Liver (tissue), 9 donors: ENCODE data around the gene DIP2A. TPM values are rescaled to one million over a fixed set of nuclear protein-coding genes. Genes with fewer than 3 reads are reported as not detected.

Source experiments
- DNase-seq: peaks from one replicate; pipeline ENCODE4 v3.0.0-alpha.2; 2017; ENCODE audit warnings: low spot score
- H3K27ac ChIP-seq, 2 donors: one replicate each; pipeline ENCODE4 v1.7.0; 2013; ENCODE audit warnings: inconsistent platforms in 2 of 2, low read length in 2 of 2, control low read depth in 1 of 2, low read depth in 1 of 2, mild to moderate bottlenecking in 1 of 2
- H3K27me3 ChIP-seq, 4 donors: one replicate each; pipeline versions ENCODE4 v1.6.1 to v1.7.0; 2013; ENCODE audit warnings: low read length in 3 of 4, inconsistent platforms in 1 of 4, mild to moderate bottlenecking in 1 of 4, moderate library complexity in 1 of 4; ENCODE audit not compliant: control insufficient read depth in 4 of 4, insufficient read depth in 4 of 4
- H3K36me3 ChIP-seq, 4 donors: one replicate each; pipeline versions ENCODE4 v1.6.1 to v1.7.0; 2013; ENCODE audit warnings: low read length in 3 of 4, mild to moderate bottlenecking in 3 of 4, low read depth in 1 of 4, moderate library complexity in 1 of 4; ENCODE audit not compliant: control insufficient read depth in 4 of 4, insufficient read depth in 3 of 4
- H3K4me1 ChIP-seq, 4 donors: one replicate each; pipeline versions ENCODE4 v1.6.1 to v1.7.0; 2013; ENCODE audit warnings: low read length in 3 of 4, mild to moderate bottlenecking in 3 of 4, moderate library complexity in 1 of 4; ENCODE audit not compliant: control insufficient read depth in 4 of 4, insufficient read depth in 4 of 4
- H3K4me3 ChIP-seq, 3 donors: one replicate each; pipeline versions ENCODE4 v1.6.1 to v1.7.0; 2013; ENCODE audit warnings: low read length in 3 of 3, control low read depth in 1 of 3, low read depth in 1 of 3, mild to moderate bottlenecking in 1 of 3
- H3K9ac ChIP-seq, 2 donors: one replicate each; pipeline ENCODE4 v1.7.0; 2013; ENCODE audit warnings: low read length in 2 of 2, mild to moderate bottlenecking in 2 of 2, moderate library complexity in 2 of 2, control low read depth in 1 of 2, low read depth in 1 of 2
- H3K9me3 ChIP-seq, 4 donors: one replicate each; pipeline versions ENCODE4 v1.6.1 to v1.7.0; 2013; ENCODE audit warnings: low read length in 3 of 4; ENCODE audit not compliant: control insufficient read depth in 4 of 4
- CTCF ChIP-seq: fragments of 150-350 bp; IDR thresholded peaks from 2 replicates; pipeline ENCODE4 v1.5.1; 2017; ENCODE audit warnings: improper control_type of control experiment, low read depth, low read length; ENCODE audit not compliant: missing input control
- EGR1 ChIP-seq, 2 donors: IDR thresholded peaks; 2 replicates each; pipeline ENCODE4 v1.6.1; 2016 to 2018; ENCODE audit warnings: antibody characterized with exemption in 2 of 2, low read depth in 2 of 2
- FOXA1 ChIP-seq: IDR thresholded peaks from 2 replicates; pipeline ENCODE4 v1.6.1; 2016; ENCODE audit warnings: antibody characterized with exemption
- FOXA2 ChIP-seq: IDR thresholded peaks from 2 replicates; pipeline ENCODE4 v1.6.1; 2016; ENCODE audit warnings: antibody characterized with exemption
- GABPA ChIP-seq, 2 donors: IDR thresholded peaks in 1 of 2; conservative IDR thresholded peaks in 1 of 2; 2 replicates each; pipeline ENCODE4 v1.6.1; 2016; ENCODE audit warnings: antibody characterized with exemption in 2 of 2, mild to moderate bottlenecking in 1 of 2, moderate library complexity in 1 of 2
- HNF4A ChIP-seq, 2 donors: conservative IDR thresholded peaks; 2 replicates each; pipeline ENCODE4 v1.6.1; 2016; ENCODE audit warnings: antibody characterized with exemption in 2 of 2, mild to moderate bottlenecking in 2 of 2
- HNF4G ChIP-seq: IDR thresholded peaks from 2 replicates; pipeline ENCODE4 v1.6.1; 2016; ENCODE audit warnings: antibody characterized with exemption
- JUND ChIP-seq, 2 donors: IDR thresholded peaks; 2 replicates each; pipeline ENCODE4 v1.6.1; 2016; ENCODE audit warnings: antibody characterized with exemption in 2 of 2
- MAX ChIP-seq: IDR thresholded peaks from 2 replicates; pipeline ENCODE4 v1.6.1; 2016; ENCODE audit warnings: antibody characterized with exemption
- NR2F2 ChIP-seq: IDR thresholded peaks from 2 replicates; pipeline ENCODE4 v1.6.1; 2016; ENCODE audit warnings: antibody characterized with exemption
- RAD21 ChIP-seq, 2 donors: IDR thresholded peaks; 2 replicates each; pipeline ENCODE4 v1.6.1; 2016; ENCODE audit warnings: antibody characterized with exemption in 2 of 2, mild to moderate bottlenecking in 2 of 2
- REST ChIP-seq: IDR thresholded peaks from 2 replicates; pipeline ENCODE4 v1.6.1; 2016; ENCODE audit warnings: antibody characterized with exemption, mild to moderate bottlenecking
- RXRA ChIP-seq, 2 donors: IDR thresholded peaks; 2 replicates each; pipeline ENCODE4 v1.6.1; 2017 to 2018; ENCODE audit warnings: antibody characterized with exemption in 2 of 2, mild to moderate bottlenecking in 1 of 2
- SP1 ChIP-seq: IDR thresholded peaks from 2 replicates; pipeline ENCODE4 v1.6.1; 2018; ENCODE audit warnings: antibody characterized with exemption, mild to moderate bottlenecking
- TAF1 ChIP-seq: conservative IDR thresholded peaks from 2 replicates; pipeline ENCODE4 v1.6.1; 2016; ENCODE audit warnings: antibody characterized with exemption, mild to moderate bottlenecking
- YY1 ChIP-seq: IDR thresholded peaks from 2 replicates; pipeline ENCODE4 v1.6.1; 2016; ENCODE audit warnings: antibody characterized with exemption, mild to moderate bottlenecking
- WGBS: extraction: QIAGEN DNeasy Blood & Tissue Kit; methylation state at CpG from one replicate; pipeline ENCODE4 v1.1.7; 2013; 5-methylcytosine and 5-hydroxymethylcytosine counted together
- polyA plus RNA-seq, 2 donors: library from polyadenylated mRNA; stranded (reverse) in 1 of 2; unstranded in 1 of 2; fragments of 200-250 nt in 1 of 2; fragments of >200 nt in 1 of 2; fragmentation: Nextera tagmentation in 1 of 2; extraction: Ambion mirVana in 1 of 2; gene quantifications; one replicate each; pipeline versions ENCODE4 v1.2.1 to v1.2.3, GENCODE V29; 2013 to 2015
- total RNA-seq, 2 donors: library from RNA; depleted of rRNA; stranded (reverse); fragments of >200 nt; gene quantifications; one replicate each; pipeline ENCODE4 v1.2.3, GENCODE V29; 2014
- TF ChIP-seq, protein P1 (sequence below): IDR thresholded peaks from 2 replicates; pipeline ENCODE4 v1.6.1; 2016; ENCODE audit warnings: antibody characterized with exemption
- TF ChIP-seq, protein P2 (sequence below): IDR thresholded peaks from 2 replicates; pipeline ENCODE4 v1.6.1; 2016; ENCODE audit warnings: antibody characterized with exemption
- donor health status: healthy.
- donor health status: healthy.
- donor health status: healthy.
- donor health status: healthy.
- donor health status: healthy.

The DIP2A gene
- total and polyA plus RNA-seq, 4 donors = 3.8 to 21.7 (median 7.5) TPM

GRCh38 chr21:46616656-46617055 is 158.0 kb downstream of the DIP2A start:
- Histone ChIP-seq H3K9me3 (no peaks in the 10 kb centered on the region), H3K27ac (no peak overlapping the region), H3K4me3 (no peak overlapping the region), H3K4me1 (no peaks in the 10 kb centered on the region), H3K36me3 (no peaks in the 10 kb centered on the region), H3K9ac (no peak overlapping the region), H3K27me3 (peaks cover 0 to 3% (median 0%) of the 10 kb centered on the region in 4 donors)
- 94% methylated on average over 1 of the region's 1 CpG for WGBS
- TF ChIP-seq TAF1 (no peak), CTCF (no peak), EGR1 (IDR thresholded peaks at IDR 0.05; ENCODE audit: low read depth in 2 of 2) (no peak), HNF4G (no peak), RXRA (IDR thresholded peaks at IDR 0.05) (no peak), SP1 (no peak), HNF4A (conservative IDR thresholded peaks at IDR 0.05) (no peak), FOXA1 (no peak), NR2F2 (no peak), MAX (no peak), REST (no peak), GABPA (IDR thresholded peaks at IDR 0.05 in 1 of 2, conservative IDR thresholded peaks at IDR 0.05 in 1 of 2) (no peak), YY1 (no peak), RAD21 (IDR thresholded peaks at IDR 0.05) (no peak), FOXA2 (no peak), JUND (IDR thresholded peaks at IDR 0.05) (no peak)
- TF ChIP-seq, protein P1, sequence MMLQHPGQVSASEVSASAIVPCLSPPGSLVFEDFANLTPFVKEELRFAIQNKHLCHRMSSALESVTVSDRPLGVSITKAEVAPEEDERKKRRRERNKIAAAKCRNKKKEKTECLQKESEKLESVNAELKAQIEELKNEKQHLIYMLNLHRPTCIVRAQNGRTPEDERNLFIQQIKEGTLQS = no peak
- TF ChIP-seq, protein P2, sequence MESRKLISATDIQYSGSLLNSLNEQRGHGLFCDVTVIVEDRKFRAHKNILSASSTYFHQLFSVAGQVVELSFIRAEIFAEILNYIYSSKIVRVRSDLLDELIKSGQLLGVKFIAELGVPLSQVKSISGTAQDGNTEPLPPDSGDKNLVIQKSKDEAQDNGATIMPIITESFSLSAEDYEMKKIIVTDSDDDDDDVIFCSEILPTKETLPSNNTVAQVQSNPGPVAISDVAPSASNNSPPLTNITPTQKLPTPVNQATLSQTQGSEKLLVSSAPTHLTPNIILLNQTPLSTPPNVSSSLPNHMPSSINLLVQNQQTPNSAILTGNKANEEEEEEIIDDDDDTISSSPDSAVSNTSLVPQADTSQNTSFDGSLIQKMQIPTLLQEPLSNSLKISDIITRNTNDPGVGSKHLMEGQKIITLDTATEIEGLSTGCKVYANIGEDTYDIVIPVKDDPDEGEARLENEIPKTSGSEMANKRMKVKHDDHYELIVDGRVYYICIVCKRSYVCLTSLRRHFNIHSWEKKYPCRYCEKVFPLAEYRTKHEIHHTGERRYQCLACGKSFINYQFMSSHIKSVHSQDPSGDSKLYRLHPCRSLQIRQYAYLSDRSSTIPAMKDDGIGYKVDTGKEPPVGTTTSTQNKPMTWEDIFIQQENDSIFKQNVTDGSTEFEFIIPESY = no peak
- DNase-seq = no peak
